Hepatocyte (in vitro differentiated cells): ENCODE measurements around the gene GNG12. TPM values are rescaled to one million over a fixed set of nuclear protein-coding genes. Genes with fewer than 3 reads are reported as not detected.

Experiments used
- DNase-seq: peaks from one replicate; pipeline ENCODE4 v3.0.0-alpha.2; 2016; ENCODE audit warnings: low spot score
- H2AFZ ChIP-seq: fragments of 200-600 bp; sonication (generic); 2 replicates; pipeline ENCODE4 v1.6.0; 2016; ENCODE audit warnings: antibody characterized with exemption, mild to moderate bottlenecking
- H3K27ac ChIP-seq: fragments of 200-600 bp; sonication (generic); 2 replicates; pipeline ENCODE4 v1.5.1; 2016; ENCODE audit warnings: mild to moderate bottlenecking
- H3K27me3 ChIP-seq: fragments of 200-600 bp; sonication (generic); 2 replicates; pipeline ENCODE4 v1.6.1; 2016
- H3K36me3 ChIP-seq: fragments of 200-600 bp; sonication (generic); replicated peaks from 2 replicates; pipeline ENCODE4 v1.5.1; 2016; ENCODE audit warnings: low read depth; ENCODE audit not compliant: insufficient read depth
- H3K4me1 ChIP-seq: fragments of 200-600 bp; sonication (generic); 2 replicates; pipeline ENCODE4 v1.5.1; 2016; ENCODE audit warnings: mild to moderate bottlenecking, moderate library complexity; ENCODE audit not compliant: insufficient read depth
- H3K4me2 ChIP-seq: fragments of 200-600 bp; sonication (generic); 2 replicates; pipeline ENCODE4 v1.6.0; 2016
- H3K4me3 ChIP-seq: fragments of 200-600 bp; sonication (generic); 2 replicates; pipeline ENCODE4 v1.5.1; 2016; ENCODE audit warnings: mild to moderate bottlenecking
- H3K79me2 ChIP-seq: fragments of 200-600 bp; sonication (generic); 2 replicates; pipeline ENCODE4 v1.6.0; 2017; ENCODE audit warnings: mild to moderate bottlenecking
- H3K9me2 ChIP-seq: fragments of 200-600 bp; sonication (generic); replicated peaks from 2 replicates; pipeline ENCODE4 v1.6.0; 2017; ENCODE audit warnings: mild to moderate bottlenecking; ENCODE audit not compliant: insufficient read depth
- H3K9me3 ChIP-seq: fragments of 200-600 bp; sonication (generic); 2 replicates; pipeline ENCODE4 v1.5.1; 2016; ENCODE audit warnings: low read depth, mild to moderate bottlenecking
- H4K20me1 ChIP-seq: fragments of 200-600 bp; sonication (generic); 2 replicates; pipeline ENCODE4 v1.6.0; 2016; ENCODE audit warnings: mild to moderate bottlenecking; ENCODE audit not compliant: insufficient read depth, poor library complexity, severe bottlenecking
- EZH2 ChIP-seq: fragments of 200-600 bp; sonication (generic); IDR thresholded peaks from 2 replicates; pipeline ENCODE4 v1.6.1; 2016; ENCODE audit warnings: antibody characterized with exemption, mild to moderate bottlenecking, borderline replicate concordance
- EZH2phosphoT487 ChIP-seq: fragments of 200-600 bp; sonication (generic); IDR thresholded peaks from one replicate; pipeline ENCODE4 v1.6.1; 2018; ENCODE audit warnings: antibody characterized with exemption, mild to moderate bottlenecking, low read depth, moderate library complexity; ENCODE audit not compliant: unreplicated experiment, severe bottlenecking
- WGBS: methylation state at CpG from one replicate; pipeline ENCODE4 v1.1.6; 2016; ENCODE audit warnings: low lambda C conversion rate; ENCODE audit errors: missing lambda C conversion rate; 5-methylcytosine and 5-hydroxymethylcytosine counted together
- polyA plus RNA-seq: library from polyadenylated mRNA; unstranded; fragments of >200 nt; fragmentation: Nextera tagmentation; extraction: Ambion mirVana; gene quantifications from 2 replicates; pipeline ENCODE4 v1.2.1, GENCODE V29; 2016
- total RNA-seq: library from RNA; depleted of rRNA; stranded (reverse); fragments of >200 nt; gene quantifications from 2 replicates; pipeline ENCODE4 v1.2.3, GENCODE V29; 2014
- TF ChIP-seq, protein P1 (sequence below): fragments of 200-600 bp; sonication (generic); IDR thresholded peaks from 2 replicates; pipeline ENCODE4 v1.5.1; 2016; ENCODE audit warnings: antibody characterized with exemption, mild to moderate bottlenecking; ENCODE audit not compliant: poor library complexity

The GNG12 gene
- total and polyA plus RNA-seq, 2 experiments from 2014 or later: 49.6 to 108 TPM

DNA sequence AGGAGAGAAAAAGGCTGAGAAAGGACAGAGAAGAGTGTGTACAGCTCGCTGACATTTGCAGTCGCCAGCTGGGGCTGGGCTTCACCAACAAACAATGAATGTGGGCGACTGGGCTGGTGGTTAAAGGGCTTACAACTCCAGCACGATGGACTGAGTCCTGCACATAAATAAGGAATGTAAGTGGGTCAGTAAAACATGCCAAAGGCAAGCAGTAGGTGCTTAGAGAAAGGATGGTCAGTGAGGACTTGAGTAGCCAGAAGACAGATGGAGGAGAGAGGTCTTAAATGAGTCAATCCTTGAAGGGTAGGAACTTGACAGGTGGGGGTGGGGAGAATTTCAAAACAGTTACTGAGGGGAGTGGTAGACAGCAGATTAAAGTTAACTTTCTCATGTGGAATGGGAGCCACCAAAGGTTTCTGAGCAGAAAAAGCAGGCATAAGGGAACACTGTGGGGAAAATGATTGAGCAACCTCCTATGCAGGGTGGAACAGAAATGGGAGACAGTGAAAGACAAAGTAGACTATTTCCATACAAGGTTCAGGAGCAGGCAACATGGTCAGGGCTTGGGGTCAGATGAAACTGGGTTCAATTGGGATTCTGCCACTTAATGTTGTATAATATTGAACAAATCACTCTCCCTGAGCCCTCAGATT, 110.8 kb downstream of the GNG12 start:
- Histone ChIP-seq H2AFZ (no peak overlapping the region), H3K4me3 (no peak overlapping the region), H3K79me2 (peaks cover 24% of the 10 kb centered on the region), H3K27ac (no peak overlapping the region), H3K9me2 (no peaks in the 10 kb centered on the region), H3K4me1 (peaks cover 14% of the 10 kb centered on the region), H3K36me3 (no peaks in the 10 kb centered on the region), H3K9me3 (no peaks in the 10 kb centered on the region), H3K4me2 (no peak overlapping the region), H4K20me1 (no peaks in the 10 kb centered on the region), H3K27me3 (no peaks in the 10 kb centered on the region)
- 71% methylated on average over 4 of the region's 4 CpGs for WGBS
- TF ChIP-seq EZH2phosphoT487 (no peak), EZH2 (no peak)
- TF ChIP-seq, protein P1, sequence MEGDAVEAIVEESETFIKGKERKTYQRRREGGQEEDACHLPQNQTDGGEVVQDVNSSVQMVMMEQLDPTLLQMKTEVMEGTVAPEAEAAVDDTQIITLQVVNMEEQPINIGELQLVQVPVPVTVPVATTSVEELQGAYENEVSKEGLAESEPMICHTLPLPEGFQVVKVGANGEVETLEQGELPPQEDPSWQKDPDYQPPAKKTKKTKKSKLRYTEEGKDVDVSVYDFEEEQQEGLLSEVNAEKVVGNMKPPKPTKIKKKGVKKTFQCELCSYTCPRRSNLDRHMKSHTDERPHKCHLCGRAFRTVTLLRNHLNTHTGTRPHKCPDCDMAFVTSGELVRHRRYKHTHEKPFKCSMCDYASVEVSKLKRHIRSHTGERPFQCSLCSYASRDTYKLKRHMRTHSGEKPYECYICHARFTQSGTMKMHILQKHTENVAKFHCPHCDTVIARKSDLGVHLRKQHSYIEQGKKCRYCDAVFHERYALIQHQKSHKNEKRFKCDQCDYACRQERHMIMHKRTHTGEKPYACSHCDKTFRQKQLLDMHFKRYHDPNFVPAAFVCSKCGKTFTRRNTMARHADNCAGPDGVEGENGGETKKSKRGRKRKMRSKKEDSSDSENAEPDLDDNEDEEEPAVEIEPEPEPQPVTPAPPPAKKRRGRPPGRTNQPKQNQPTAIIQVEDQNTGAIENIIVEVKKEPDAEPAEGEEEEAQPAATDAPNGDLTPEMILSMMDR: no peak
- DNase-seq: no peak

DNA sequence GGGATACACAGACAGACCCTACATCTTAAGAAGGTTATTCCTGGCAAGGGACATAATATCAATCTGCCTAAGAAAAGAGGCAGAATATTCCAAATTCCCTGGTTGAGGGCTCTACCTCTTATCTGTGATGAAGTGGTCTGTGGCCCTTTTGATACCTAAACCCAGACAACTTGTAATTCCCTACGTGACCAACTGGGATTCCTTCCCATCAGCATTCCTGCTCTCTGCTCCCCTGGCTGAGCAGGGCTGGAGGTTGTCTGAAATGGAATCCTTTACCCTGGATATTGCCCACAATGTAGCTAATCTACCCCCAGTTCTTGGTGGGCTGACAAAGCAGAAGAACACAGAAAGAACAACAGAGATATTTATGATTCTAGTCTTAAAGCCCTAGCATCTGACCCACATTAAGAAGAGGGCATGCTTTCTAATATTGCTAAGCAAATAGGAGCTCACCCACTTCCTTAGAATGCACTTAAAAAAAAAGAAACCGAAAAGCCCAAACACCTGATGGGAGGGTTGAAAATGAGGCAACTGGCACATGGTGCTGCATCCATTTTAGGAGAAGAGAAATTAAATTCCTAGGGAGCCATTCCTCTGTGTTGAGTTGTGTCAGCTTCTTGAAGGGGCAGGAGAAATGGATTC, 111.5 kb downstream of the GNG12 start:
- Histone ChIP-seq H3K27ac (no peak overlapping the region), H3K9me2 (no peaks in the 10 kb centered on the region), H3K4me3 (no peak overlapping the region), H3K9me3 (no peaks in the 10 kb centered on the region), H3K27me3 (no peaks in the 10 kb centered on the region), H3K36me3 (no peaks in the 10 kb centered on the region), H3K79me2 (peaks cover 24% of the 10 kb centered on the region), H4K20me1 (no peaks in the 10 kb centered on the region), H2AFZ (no peak overlapping the region), H3K4me2 (no peak overlapping the region), H3K4me1 (peaks cover 14% of the 10 kb centered on the region)
- WGBS: 87% methylated on average over 2 of the region's 2 CpGs
- TF ChIP-seq EZH2 (no peak), EZH2phosphoT487 (no peak)
- TF ChIP-seq, protein P1: no peak
- no peak for DNase-seq

DNA sequence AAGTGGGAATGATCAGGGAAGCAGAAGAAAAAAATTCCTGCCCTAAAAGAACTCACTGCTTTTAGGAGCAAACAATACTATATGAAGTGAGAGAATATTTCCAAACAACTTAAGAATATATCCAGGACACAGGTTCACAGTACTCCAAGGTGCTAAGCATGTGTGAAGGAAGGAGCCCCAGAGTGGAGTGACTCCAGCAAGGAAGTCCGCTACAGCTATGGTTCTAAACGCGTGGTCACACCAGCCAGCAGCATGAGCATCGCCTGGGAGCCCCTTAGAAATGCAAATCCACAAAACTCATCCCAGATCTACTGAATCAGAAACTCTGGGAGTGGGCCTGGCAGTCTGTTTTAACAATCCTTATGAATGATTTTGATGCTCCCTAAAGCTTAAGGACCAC, 112.2 kb downstream of the GNG12 start:
- H3K4me1 ChIP-seq: peaks cover 14% of the 10 kb centered on the region
- no peaks in the 10 kb centered on the region for H3K9me2 ChIP-seq
- H3K4me2 ChIP-seq: no peak overlapping the region
- no peak for DNase-seq
- no peaks in the 10 kb centered on the region for H3K36me3 ChIP-seq
- no peak overlapping the region for H3K27ac ChIP-seq
- TF ChIP-seq EZH2 (no peak), EZH2phosphoT487 (no peak)
- TF ChIP-seq, protein P1: no peak
- WGBS: 78% methylated on average over 4 of the region's 4 CpGs
- no peaks in the 10 kb centered on the region for H3K27me3 ChIP-seq
- no peak overlapping the region for H2AFZ ChIP-seq
- H4K20me1 ChIP-seq: no peaks in the 10 kb centered on the region
- H3K9me3 ChIP-seq: no peaks in the 10 kb centered on the region
- H3K4me3 ChIP-seq: no peak overlapping the region
- H3K79me2 ChIP-seq: peaks cover 24% of the 10 kb centered on the region
